Stimulated activated CD8-positive, alpha-beta memory T cell treated with anti-CD3 and anti-CD28 coated beads, Interleukin-4, amount 100 ng/mL, for 1 hour (primary cell): ENCODE measurements around the gene ITGA1.

ENCODE experiments used
- DNase-seq, 2 donors: peaks; one replicate each; pipeline ENCODE4 v3.0.0-alpha.2; 2020; ENCODE audit warnings: low read depth in 2 of 2, low spot score in 1 of 2

ITGA1 gene

DNA sequence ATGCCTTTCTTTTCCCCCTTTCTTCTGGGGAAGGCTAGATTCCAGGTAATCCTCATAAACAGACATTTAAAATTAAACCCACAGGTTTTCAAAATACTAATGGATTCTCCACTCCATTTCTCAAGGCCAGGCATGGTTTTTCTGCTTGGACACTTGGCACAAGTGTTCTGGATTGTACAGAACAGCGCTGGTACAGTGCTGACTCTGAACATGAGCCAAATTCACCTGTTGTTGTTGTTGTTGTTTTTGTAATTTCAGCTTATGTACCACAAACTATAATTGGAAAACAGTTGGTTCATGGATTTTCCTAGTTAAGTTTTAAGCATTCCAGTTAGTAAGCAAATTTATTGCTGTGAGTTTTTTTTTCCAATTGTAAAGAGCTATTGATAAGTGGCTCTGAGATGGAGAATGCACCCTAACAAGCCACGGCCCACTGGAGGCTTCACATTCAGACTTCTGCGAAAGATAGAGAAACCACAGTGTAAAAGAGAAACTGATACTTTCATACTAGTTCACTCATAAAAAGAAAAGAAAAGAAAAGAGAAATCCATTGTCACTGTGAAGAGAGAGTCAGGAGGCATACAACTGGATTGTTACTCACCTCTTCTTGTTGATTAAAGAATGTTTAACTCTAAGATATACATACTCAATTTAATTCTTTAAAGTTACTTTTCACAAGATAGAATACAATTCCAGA lies 16.2 kb upstream of the ITGA1 start:
- no peak for DNase-seq

DNA sequence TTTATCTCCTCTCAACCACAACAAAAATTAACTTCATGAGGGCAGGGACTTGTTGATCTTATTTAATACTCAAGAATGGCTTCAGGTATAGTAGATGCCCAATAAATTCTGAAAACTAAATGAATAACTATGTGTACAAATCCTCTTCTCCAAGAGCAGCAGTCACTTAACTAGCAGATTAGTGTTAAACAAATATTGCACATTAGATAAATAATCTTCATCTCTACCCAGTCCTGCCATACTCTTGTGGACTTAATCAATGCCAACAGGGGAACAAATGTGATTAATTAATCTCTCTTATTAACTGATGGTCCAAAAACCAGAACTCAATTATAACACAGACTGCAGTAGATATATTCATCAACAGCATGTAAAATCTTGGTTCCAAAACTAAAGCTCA lies 15.0 kb upstream of the ITGA1 start:
- no peak for DNase-seq

DNA sequence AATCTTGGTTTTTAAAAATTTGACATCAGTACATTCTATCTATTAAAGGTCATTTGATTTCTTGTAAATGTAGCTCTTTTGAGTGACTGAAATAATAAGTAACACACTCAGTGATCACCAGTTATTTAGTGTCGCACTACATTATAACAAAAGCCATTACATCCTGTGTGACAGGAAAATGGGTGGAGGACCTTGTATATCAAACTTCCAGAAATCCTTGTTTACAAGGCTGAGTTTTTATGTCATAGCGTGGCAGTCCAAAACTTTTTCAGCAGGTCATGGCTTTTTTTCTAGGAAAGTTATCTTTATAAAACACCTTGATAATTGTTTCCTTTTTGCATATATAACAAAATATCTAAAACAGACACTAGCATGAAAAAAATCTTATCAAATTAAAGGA lies 14.4 kb upstream of the ITGA1 start:
- DNase-seq = no peak

DNA sequence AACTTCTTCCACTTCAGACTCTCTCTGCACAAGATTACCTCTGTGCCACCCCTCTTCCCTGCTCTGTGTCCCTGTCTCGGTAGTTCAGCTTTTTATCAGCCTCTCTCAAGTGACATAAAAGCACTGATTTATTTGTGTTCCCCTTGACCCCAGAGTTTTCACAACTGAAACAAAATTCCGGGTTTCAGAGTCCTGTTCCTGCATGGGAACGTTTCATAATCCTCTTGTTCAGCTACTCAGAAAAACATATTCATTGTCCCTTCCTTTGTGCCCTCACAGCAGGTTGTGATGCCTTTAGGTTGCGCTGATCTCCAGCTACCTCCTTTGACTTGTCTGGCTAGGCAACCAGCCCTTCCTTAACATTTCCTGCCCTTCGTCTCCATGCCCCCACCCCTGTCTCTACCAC lies 13.7 kb upstream of the ITGA1 start:
- DNase-seq = no peak

DNA sequence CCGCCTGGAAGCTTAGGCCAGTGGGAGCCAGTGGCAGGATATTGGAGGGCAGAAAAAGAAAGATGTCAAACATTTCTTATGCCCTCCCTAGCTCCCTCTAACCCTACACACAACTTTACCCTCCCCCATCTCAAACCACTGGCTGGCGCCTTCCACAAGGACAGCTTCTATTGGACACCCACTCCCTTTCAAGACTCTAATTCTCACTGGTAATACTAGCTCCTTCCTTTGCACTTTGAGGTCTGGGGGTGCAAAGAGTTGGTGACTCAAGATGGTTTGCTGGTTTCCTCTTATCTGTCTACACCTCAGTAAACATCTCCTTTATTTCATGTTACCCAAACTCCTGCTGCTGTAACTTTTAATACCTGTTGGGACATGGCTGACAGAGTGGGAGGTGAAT lies 11.6 kb upstream of the ITGA1 start:
- no peak for DNase-seq

DNA sequence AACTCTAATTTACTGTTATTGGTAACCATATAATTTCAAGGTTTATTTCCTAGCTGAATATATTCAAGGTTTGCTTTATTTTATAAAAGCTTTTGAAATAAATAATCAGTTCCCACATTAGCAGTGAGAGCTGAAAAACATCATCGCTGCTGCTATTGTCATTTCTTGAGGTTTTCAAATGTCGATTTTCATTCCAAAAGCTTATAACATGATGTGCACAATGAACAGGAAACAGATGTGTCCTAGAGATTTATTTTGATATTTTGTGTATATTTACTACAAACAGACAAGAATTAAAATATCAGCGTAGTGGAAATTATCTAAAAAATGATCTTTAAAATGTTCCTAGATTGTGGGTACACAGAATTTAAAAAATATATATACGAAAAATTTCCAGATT lies 10.5 kb upstream of the ITGA1 start:
- no peak for DNase-seq

DNA sequence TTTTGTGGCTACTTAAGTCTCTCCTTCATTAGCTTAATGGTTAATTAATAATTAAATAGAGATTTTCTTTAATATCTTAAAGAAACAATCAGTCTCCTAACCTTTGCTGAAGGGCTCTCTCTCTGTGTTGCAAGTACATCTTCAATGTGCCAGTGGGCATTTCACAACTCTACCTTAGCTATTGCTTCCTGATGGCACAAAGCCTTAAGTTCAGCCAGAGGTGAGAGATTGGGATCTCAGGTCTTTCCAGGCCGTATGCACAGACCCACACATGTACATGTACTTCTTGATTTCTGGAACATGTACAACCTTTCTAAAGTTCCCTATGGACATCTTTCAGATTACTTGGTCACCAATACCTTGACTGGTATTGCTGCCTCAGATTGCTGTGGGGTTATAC lies 8.9 kb upstream of the ITGA1 start:
- DNase-seq = no peak

DNA sequence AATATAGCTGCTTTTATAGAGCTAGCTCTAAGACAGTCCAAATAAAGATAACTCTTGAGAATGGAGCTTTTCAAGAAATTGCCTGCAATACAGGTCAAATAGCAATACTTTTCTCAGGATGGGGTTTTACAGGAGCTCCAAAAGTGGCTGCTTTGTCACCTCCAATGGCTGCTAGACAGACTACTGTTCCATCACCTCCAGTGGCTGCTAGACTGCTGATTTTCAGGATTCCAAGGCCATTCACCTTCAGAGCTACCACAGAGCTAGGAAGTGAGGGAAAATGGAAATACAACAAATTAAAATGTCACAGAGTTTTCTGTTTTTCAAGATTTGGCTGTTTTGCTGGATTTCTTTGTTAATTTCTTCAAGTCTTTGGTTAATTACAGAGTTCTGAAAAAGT lies 8.5 kb upstream of the ITGA1 start:
- DNase-seq = no peak

DNA sequence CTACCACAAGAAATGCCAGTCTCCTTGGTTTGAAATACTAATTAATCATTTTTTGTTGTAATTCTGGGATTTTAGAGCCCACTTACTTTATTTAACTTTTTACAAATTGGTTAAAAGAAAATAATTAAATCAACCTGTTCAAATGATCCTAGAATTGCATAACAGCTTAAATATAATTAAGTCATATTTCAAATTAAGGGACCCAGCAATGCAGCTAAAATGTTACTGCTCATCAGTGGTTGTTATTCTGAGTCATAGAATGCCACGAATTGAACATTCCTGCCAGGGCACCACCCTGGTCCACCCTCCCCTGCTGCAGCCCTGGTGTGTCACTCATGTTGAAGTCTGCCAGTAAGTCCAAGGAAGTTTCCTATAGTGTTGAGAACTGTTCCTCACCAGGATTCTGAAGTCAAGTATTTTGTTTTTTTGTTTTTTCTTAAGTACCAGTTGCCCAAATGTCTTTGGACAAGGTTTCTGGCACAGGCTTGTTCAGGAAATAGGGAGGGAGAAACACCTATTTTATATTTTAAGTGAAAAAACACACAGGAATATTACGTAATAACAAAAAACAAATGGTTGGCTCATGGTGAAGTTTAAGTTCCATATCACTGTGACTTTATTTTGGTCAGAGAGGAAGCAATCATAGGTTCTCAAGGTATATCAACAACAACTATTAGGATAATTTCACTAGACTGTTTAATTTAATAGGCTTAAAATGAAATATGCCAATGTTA lies 4.3 kb upstream of the ITGA1 start:
- no peak for DNase-seq

DNA sequence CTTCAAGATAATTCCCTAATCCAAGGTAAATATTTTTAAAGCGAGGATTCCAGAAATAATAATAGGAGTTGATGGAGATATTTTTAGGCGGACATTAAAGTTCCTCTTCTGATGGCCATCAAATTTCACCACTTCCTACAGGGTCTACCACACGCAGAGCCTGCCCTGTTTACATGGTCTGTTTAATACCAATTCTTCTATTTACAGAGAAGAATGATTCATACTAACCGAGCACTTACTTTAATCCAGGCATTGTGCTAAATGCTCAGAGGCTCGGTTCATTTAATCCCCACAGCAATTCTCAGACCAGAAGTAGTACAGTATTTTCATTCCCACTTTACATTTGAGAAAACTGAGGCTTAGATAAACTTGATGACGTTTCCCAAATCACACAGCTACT lies 3.0 kb upstream of the ITGA1 start:
- no peak for DNase-seq

DNA sequence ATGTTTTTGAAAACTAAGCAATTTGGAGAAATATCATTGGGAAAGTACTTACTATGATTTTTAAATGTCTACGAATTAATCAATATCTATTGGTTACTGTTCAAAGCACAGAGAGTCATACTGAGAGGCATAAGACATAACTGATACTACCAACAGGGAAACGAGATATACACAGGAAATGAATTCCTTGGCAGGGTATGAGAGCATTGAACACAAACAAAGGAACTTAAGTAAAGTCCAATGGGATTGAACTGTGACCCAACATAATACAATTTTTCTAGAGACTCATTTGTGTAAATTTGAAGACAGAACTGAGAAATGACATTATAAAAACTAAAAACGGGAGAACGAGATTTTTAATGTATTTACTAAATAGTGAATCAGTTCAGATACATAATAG lies 1.3 kb upstream of the ITGA1 start:
- no peak for DNase-seq

DNA sequence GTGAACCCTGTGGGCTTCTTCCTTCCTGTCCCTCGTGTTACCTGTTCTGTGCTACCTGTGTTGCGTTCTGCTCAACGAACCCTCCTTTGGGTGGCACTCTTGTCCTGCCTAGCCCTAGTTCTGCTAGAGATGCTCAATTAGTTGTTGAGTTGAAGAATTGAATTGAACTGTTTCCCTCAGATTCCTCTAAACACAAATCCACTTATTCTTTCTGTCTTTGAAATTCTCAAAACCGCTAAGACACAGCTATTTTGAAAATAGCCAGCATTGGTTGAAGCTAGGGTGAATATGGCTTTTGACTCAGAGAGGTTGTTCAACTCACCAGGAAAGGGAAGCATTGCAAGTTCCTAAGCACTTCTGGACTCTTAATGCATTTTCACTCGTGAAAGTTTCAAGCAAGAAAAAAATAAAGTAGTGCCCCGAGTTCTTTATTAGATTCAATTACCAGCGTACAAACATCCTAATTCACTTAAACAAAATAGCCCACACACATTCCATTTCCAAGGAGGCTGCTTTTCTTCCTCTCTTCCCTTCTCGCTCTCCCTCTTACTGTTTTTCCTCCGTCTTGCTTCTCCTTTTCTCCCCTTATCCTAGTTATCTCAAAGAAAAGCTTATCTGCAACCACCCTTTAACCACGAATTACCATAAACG lies 642 bp upstream of the ITGA1 start:
- DNase-seq = no peak

DNA sequence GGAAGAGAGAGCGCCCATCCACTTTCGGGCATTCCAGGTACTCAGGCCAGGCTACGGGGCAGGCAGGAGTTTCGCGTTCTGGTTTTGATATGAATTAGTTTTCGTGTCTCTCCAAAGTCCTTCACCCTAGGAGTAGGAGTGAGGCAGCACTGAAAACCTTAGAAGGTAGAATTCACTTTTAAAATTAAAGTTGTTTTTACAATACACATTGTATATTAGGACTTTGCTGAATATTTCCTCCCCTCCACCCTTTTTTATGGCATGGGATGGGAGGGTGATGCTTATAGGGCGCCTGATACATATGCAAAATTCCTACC lies 747 bp downstream of the ITGA1 start:
- no peak for DNase-seq

DNA sequence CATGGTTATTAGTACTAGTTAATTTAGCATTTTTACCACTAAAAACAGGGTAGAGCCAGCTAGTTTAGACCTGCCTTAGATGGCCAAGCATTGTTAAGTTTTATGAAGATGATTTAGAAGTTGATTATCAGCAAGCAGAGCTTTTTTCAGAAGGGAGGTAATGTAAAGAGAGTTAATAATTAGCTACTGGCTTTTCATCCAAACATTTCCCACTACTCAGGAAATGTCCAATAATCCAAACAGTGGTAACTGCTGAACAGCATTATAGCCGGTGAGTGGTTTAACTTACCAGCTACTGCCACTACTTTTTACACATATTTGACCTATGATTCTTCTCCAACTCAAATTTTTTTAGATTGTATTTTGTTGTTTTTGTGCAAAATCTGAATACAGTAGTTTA lies 1.7 kb downstream of the ITGA1 start:
- no peak for DNase-seq

DNA sequence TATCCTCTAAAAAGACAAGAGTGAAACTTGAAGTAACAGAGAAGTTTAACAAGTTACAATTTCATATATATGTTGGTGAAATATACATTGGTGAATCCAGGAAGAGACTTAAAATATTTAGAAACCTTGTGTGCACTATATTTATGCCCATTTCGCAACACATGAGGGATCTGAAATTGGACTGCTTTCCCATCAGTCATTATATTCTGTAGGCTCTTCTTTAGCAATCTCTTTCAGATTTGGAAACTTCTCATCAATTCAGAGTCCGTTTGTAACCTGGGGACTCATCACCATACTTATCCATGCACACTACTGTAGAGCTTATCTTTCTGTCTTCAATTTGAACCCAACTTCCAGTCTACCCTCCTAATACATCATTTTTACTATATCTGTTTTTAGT lies 2.1 kb downstream of the ITGA1 start:
- DNase-seq = no peak

DNA sequence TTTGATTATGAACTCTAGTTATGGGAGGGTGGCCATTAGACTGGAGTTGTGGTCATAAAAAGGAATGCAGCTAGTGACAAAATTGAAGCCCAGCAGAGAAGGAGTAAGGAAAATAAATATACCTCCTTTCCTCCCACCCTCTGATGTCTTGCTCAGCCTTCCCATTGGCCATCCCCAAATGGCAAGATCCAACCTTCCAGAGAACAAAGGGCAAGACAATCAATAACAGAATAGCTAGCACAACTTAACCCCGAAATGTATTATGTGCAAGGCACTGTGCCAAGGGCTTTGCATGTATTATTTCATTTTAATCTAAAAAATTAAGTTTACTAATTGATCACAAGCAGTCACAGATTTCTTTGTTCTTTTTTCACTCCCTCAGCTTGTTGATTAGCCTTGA lies 3.6 kb downstream of the ITGA1 start:
- DNase-seq = no peak

DNA sequence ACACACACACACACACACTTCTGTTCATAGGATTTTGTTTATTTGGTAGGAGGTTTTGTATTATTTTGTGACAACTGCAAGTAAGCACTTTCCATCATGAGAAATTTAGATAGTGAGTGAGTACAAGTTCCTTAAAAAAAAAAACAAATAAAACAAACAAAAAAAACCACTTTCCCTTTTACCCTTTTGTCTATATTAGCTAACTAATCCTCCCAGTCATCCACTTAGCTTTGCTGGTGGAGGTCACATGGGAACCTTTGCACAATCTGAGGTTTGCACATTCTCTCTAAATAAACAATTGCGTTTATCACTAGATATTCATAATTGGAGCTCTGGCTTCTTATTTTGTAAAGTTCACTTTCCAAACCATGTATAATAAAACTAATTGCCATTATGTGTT lies 6.8 kb downstream of the ITGA1 start:
- DNase-seq = no peak

DNA sequence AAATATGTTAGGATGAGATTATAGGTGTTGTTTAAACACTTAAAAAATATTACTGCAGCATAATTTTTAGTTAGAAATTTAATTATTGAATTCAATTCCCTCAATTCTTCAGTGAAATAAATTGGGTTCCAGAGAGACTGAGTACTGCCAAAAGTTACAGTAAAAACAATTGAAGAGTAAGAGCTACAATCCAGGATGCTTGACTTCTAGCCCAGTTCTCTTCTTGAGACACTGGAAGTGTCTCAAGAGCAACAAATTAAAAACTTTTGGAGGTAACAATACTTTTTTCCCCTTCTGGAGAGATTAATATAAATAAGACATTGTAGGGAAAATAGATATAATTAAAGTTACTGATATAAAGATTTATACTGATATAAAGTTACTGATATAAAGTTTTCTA lies 8.3 kb downstream of the ITGA1 start:
- DNase-seq = no peak

DNA sequence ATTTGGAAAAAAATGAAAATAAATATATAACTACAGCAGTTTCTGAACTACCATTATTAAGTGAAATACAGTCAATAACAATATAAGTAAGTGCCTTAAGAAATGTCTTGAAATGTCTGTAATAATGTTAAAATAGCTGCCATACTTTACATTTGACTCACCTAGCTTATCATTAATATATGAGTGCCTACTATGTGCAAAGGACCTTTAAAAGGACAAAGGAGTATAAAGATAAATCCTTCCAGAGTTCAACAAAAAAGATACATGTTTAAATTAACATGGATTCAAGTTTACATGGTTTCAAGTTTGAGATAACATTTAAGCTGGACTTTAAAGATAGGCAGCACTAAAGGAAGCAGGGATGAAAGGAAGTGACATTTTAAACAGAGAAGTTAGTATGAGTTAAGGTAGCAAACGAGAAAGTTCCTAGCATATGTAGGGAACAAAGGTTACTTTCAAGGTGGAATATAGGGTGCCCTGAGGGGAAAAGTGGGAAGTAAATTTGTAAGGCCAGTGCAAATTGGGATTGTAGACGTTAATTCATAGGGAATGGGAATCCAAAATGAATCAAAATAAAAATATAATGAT lies 8.9 kb downstream of the ITGA1 start:
- no peak for DNase-seq

DNA sequence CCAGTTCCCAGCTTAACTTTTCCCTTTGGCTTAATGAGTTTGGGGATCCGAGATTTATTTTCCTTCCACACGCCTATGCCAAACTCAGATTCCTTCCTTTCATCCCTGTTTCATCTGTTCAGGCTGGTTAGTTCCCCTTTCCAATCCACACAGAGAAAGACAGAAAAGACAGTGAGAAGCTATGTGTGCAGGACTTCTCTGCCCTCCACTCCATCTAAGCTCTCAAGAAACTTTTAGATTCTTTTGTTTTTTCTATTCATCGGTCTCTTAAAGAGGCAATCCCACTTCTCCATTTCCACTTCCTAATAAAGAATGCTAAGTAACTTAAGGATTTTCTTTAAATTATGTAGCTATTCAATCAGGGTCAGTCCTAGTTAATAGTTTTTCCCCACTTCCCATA lies 11.2 kb downstream of the ITGA1 start:
- DNase-seq = no peak

DNA sequence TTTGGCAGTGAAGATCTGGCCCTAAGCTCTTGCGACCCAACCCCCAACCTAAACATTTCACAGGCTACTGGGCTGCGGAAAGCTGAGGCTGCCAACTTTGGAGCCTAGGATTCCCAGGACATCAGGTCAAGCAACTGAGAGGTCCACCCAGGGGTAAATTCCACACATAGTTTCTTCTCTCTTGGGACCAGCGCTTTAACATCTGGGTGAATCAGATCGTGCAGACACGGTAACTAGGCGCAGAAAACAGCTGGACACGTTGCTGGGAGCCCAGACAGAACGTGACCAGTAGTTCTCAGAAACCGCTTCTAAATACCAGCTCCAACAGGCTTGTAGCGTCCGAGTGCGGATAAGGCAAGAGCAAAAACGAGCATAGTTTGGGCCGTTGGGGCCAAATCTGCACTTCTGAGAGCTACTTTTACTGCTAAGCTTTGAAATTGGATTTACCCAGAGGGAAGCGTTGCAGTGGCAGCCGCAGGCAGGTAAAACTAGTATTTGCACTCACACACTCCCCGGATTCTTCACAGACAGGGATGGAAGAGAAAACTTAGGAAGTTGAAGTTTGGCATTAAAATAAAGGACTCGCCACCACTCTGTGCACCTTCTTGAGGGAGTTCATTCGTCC lies 11.8 kb downstream of the ITGA1 start:
- peak in 1 of 2 donors; percentile 9 for DNase-seq

DNA sequence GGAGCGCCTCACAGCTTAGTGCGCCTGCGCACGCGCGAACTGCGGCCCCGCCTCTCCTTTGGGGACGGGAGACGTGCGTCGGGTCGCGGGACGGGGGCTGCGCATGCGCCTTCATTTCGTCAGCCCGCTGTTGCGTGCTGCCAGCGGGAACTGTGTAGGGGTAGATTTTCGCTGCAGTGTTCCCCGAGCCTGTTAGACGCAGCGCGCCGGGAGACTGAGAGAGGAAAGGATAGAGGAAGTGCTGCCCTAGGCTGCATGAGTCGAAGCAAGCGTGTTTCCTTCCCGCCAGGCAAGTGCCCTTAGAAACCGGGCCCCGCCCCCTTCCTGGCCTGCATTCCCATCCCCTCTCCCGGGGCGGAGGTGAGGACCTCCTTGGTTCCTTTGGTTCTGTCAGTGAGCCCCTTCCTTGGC lies 12.3 kb downstream of the ITGA1 start:
- DNase-seq = peak; percentile 88 to 94
